Prostate gland (tissue), 2 donors: ENCODE results near the gene FSIP1. TPM values are rescaled to one million over a fixed set of nuclear protein-coding genes. Genes with fewer than 3 reads are reported as not detected.

Experiments
- DNase-seq: peaks from one replicate; pipeline ENCODE4 v3.0.0-alpha.2; 2019; ENCODE audit warnings: low spot score
- H3K27ac ChIP-seq, 2 donors: fragments of 200-600 bp; sonication (generic); 2 replicates each; pipeline ENCODE4 v1.5.1; 2017 to 2019
- H3K27me3 ChIP-seq: fragments of 200-600 bp; sonication (generic); replicated peaks from 2 replicates; pipeline ENCODE4 v1.5.1; 2019; ENCODE audit not compliant: insufficient read depth
- H3K36me3 ChIP-seq, 2 donors: fragments of 200-600 bp; sonication (generic); 1 replicate in 1 of 2; 2 replicates in 1 of 2; pipeline versions ENCODE4 v1.5.1 to v1.8.1; 2017 to 2019
- H3K4me1 ChIP-seq: fragments of 200-600 bp; sonication (generic); replicated peaks from 2 replicates; pipeline ENCODE4 v1.5.1; 2019
- H3K4me3 ChIP-seq, 2 donors: fragments of 200-600 bp; sonication (generic); 2 replicates each; pipeline ENCODE4 v1.5.1; 2017 to 2019
- H3K9me3 ChIP-seq: fragments of 200-600 bp; sonication (generic); 2 replicates; pipeline ENCODE4 v1.5.1; 2017
- CTCF ChIP-seq, 4 experiments: fragments of 200-600 bp in 2 of 4; fragments of 450-650 bp in 2 of 4; sonication (generic) in 2 of 4; IDR thresholded peaks; 1 replicate in 3 of 4; 2 replicates in 1 of 4; pipeline ENCODE4 v1.5.1; 2016 to 2019; ENCODE audit warnings: antibody characterized with exemption in 4 of 4, mild to moderate bottlenecking in 2 of 4, moderate library complexity in 2 of 4
- POLR2A ChIP-seq: fragments of 450-650 bp; IDR thresholded peaks from one replicate; pipeline ENCODE4 v1.6.1; 2016; ENCODE audit warnings: antibody characterized with exemption, mild to moderate bottlenecking
- POLR2AphosphoS5 ChIP-seq: sonication (generic); formaldehyde crosslinking; IDR thresholded peaks from one replicate; pipeline ENCODE4 v1.6.1; 2017; ENCODE audit warnings: antibody characterized with exemption
- WGBS: methylation state at CpG from one replicate; pipeline ENCODE4 v1.1.5; 2018; 5-methylcytosine and 5-hydroxymethylcytosine counted together
- intact Hi-C: fragments of 100-400 bp; cut with DNase I; formaldehyde crosslinking; loops from one replicate; pipeline ENCODE4 v1.14.2; 2022
- total RNA-seq, 2 donors: library from RNA; depleted of rRNA; stranded (reverse); fragments of >200 nt; gene quantifications; one replicate each; pipeline ENCODE4 v1.1.0, GENCODE V29; 2016

The FSIP1 gene
- total RNA-seq, 2 donors from 2014 or later, result 1.6 to 2.3 TPM

GRCh38 chr15:39591141-39591895 lies 191.3 kb downstream of the FSIP1 start:
- Histone ChIP-seq H3K27me3 (no peaks in the 10 kb centered on the region), H3K36me3 (no peaks in the 10 kb centered on the region), H3K9me3 (no peaks in the 10 kb centered on the region), H3K4me1 (no peaks in the 10 kb centered on the region), H3K4me3 (no peak overlapping the region), H3K27ac (no peak overlapping the region)
- TF ChIP-seq POLR2A (no peak), CTCF (IDR thresholded peaks at IDR 0.05) (no peak), POLR2AphosphoS5 (no peak)
- WGBS, result 88% methylated on average over 11 of the region's 11 CpGs
- intact Hi-C loops, result no loop called here
- no peak for DNase-seq

GRCh38 chr15:39589815-39590644 lies 192.6 kb downstream of the FSIP1 start:
- Histone ChIP-seq H3K36me3 (no peaks in the 10 kb centered on the region), H3K9me3 (no peaks in the 10 kb centered on the region), H3K27me3 (no peaks in the 10 kb centered on the region), H3K4me3 (no peak overlapping the region), H3K4me1 (no peaks in the 10 kb centered on the region), H3K27ac (no peak overlapping the region)
- DNase-seq, result no peak
- TF ChIP-seq CTCF (IDR thresholded peaks at IDR 0.05) (no peak), POLR2A (no peak), POLR2AphosphoS5 (no peak)
- intact Hi-C loops, result no loop called here
- WGBS, result 90% methylated on average over 13 of the region's 13 CpGs

GRCh38 chr15:39589193-39589814 lies 193.3 kb downstream of the FSIP1 start:
- H3K36me3 ChIP-seq, result no peaks in the 10 kb centered on the region

GRCh38 chr15:39588531-39589192 lies 194.0 kb downstream of the FSIP1 start:
- Histone ChIP-seq H3K4me3 (no peak overlapping the region), H3K4me1 (no peaks in the 10 kb centered on the region), H3K27me3 (no peaks in the 10 kb centered on the region), H3K36me3 (no peaks in the 10 kb centered on the region), H3K9me3 (no peaks in the 10 kb centered on the region), H3K27ac (no peak overlapping the region)
- intact Hi-C loops, result no loop called here
- no peak for DNase-seq
- WGBS, result 93% methylated on average over 13 of the region's 13 CpGs
- TF ChIP-seq POLR2AphosphoS5, result no peak
- TF ChIP-seq CTCF (IDR thresholded peaks at IDR 0.05), result no peak
- TF ChIP-seq POLR2A, result no peak

More at GRCh38 chr15:39589193-39589814, 193.3 kb downstream of the FSIP1 start:
- no peak overlapping the region for H3K4me3 ChIP-seq
- TF ChIP-seq POLR2AphosphoS5 (no peak), CTCF (IDR thresholded peaks at IDR 0.05) (no peak), POLR2A (no peak)
- H3K9me3 ChIP-seq, result no peaks in the 10 kb centered on the region
- intact Hi-C loops, result no loop called here
- no peaks in the 10 kb centered on the region for H3K27me3 ChIP-seq
- H3K27ac ChIP-seq, result no peak overlapping the region
- WGBS, result 88% methylated on average over 14 of the region's 14 CpGs
- H3K4me1 ChIP-seq, result no peaks in the 10 kb centered on the region
- DNase-seq, result no peak
